IMR-90 (cell line): ENCODE data around the gene ASIC2. TPM values are rescaled to one million over a fixed set of nuclear protein-coding genes. Genes with fewer than 3 reads are reported as not detected.
A peak's percentile ranks its signal among the peaks of the same experiment; 100 is the strongest.

Experiments
- ATAC-seq: fragments of 200-7000 bp; cut with Tn5 transposase; 2 replicates; pipeline ENCODE4 v1.9.1; 2020; ENCODE audit warnings: low read depth, mild to moderate bottlenecking, moderate library complexity
- BruUV-seq: library from RNA; stranded (reverse); fragments of 400-500 nt; replicated peaks from 2 replicates; lab custom pipeline; 2021; lab: Mats Ljungman, UMichigan
- CTCF ChIA-PET: fragments of 300-600 bp; formaldehyde crosslinking; extraction: SDS; loops from one replicate; lab custom pipeline; 2021; ENCODE audit warnings: antibody characterized with exemption; lab: Yijun Ruan, JAX
- POLR2A ChIA-PET: fragments of 300-600 bp; sonication (Branson Sonifier 250); formaldehyde crosslinking; loops from one replicate; lab custom pipeline; 2022; ENCODE audit warnings: antibody characterized with exemption; ENCODE audit not compliant: unreplicated experiment; lab: Charles Lee
- DNase-seq: peaks from one replicate; pipeline ENCODE4 v3.0.0; 2013
- H2AFZ ChIP-seq: replicated peaks from 2 replicates; pipeline ENCODE3; 2013; ENCODE audit warnings: low read length, mild to moderate bottlenecking; ENCODE audit not compliant: poor library complexity
- H2AK5ac ChIP-seq: 2 replicates; pipeline ENCODE4 v1.6.1; 2013; ENCODE audit warnings: low read depth, low read length, inconsistent platforms
- H2AK9ac ChIP-seq: replicated peaks from 2 replicates; pipeline ENCODE3; 2013; ENCODE audit warnings: mild to moderate bottlenecking, low read depth, low read length, moderate library complexity; ENCODE audit not compliant: poor library complexity
- H2BK120ac ChIP-seq: 2 replicates; pipeline ENCODE4 v1.6.1; 2013; ENCODE audit warnings: low read depth, low read length, inconsistent platforms
- H2BK15ac ChIP-seq: 3 replicates; pipeline ENCODE4 v1.6.1; 2013; ENCODE audit warnings: low read depth, low read length, inconsistent platforms
- H2BK20ac ChIP-seq: 2 replicates; pipeline ENCODE4 v1.6.1; 2013; ENCODE audit warnings: low read depth, mild to moderate bottlenecking, inconsistent platforms, low read length, moderate library complexity
- H2BK5ac ChIP-seq: 2 replicates; pipeline ENCODE4 v1.6.1; 2013; ENCODE audit warnings: mild to moderate bottlenecking, low read depth, low read length, inconsistent platforms; ENCODE audit not compliant: poor library complexity, severe bottlenecking
- H3K14ac ChIP-seq: replicated peaks from 2 replicates; pipeline ENCODE4 v1.6.1; 2013; ENCODE audit warnings: low read depth, low read length, inconsistent platforms
- H3K18ac ChIP-seq: 2 replicates; pipeline ENCODE4 v1.6.1; 2013; ENCODE audit warnings: low read depth, low read length, control low read depth
- H3K23ac ChIP-seq: 2 replicates; pipeline ENCODE4 v1.6.1; 2013; ENCODE audit warnings: low read depth, low read length, inconsistent platforms
- H3K27ac ChIP-seq: 2 replicates; pipeline ENCODE4 v1.5.1; 2013; ENCODE audit warnings: mild to moderate bottlenecking, control low read depth, low read length; ENCODE audit not compliant: insufficient read depth
- H3K27me3 ChIP-seq: 2 replicates; pipeline ENCODE4 v1.6.1; 2013; ENCODE audit warnings: low read length; ENCODE audit not compliant: control insufficient read depth, insufficient read depth
- H3K36me3 ChIP-seq: 2 replicates; pipeline ENCODE4 v1.6.1; 2013; ENCODE audit warnings: low read length, mixed read lengths; ENCODE audit not compliant: control insufficient read depth, insufficient read depth
- H3K4ac ChIP-seq: 2 replicates; pipeline ENCODE4 v1.6.1; 2013; ENCODE audit warnings: low read depth, low read length, inconsistent platforms
- H3K4me1 ChIP-seq: 2 replicates; pipeline ENCODE4 v1.6.1; 2013; ENCODE audit warnings: low read length, mixed read lengths; ENCODE audit not compliant: control insufficient read depth, insufficient read depth
- H3K4me2 ChIP-seq: 2 replicates; pipeline ENCODE4 v1.6.1; 2013; ENCODE audit warnings: low read depth, mild to moderate bottlenecking, control low read depth, low read length, moderate library complexity
- H3K4me3 ChIP-seq: 2 replicates; pipeline ENCODE4 v1.5.1; 2013; ENCODE audit warnings: low read depth, mild to moderate bottlenecking, control low read depth, low read length, moderate library complexity; ENCODE audit not compliant: insufficient read depth
- H3K56ac ChIP-seq: 2 replicates; pipeline ENCODE4 v1.6.1; 2013; ENCODE audit warnings: low read length, inconsistent platforms; ENCODE audit not compliant: insufficient read depth; ENCODE audit errors: extremely low read depth
- H3K79me1 ChIP-seq, 2 experiments: 2 replicates each; pipeline ENCODE4 v1.6.1; 2013; ENCODE audit warnings: low read length in 2 of 2, inconsistent platforms in 1 of 2, low read depth in 1 of 2
- H3K9ac ChIP-seq: 2 replicates; pipeline ENCODE4 v1.6.1; 2013; ENCODE audit warnings: low read depth, low read length, control low read depth
- H3K9me1 ChIP-seq: 2 replicates; pipeline ENCODE4 v1.6.1; 2013; ENCODE audit warnings: low read length, inconsistent platforms; ENCODE audit not compliant: insufficient read depth
- H3K9me3 ChIP-seq: 2 replicates; pipeline ENCODE4 v1.6.1; 2013; ENCODE audit warnings: low read length; ENCODE audit not compliant: control insufficient read depth, insufficient read depth
- H4K20me1 ChIP-seq: 2 replicates; pipeline ENCODE4 v1.6.1; 2013; ENCODE audit warnings: low read length, inconsistent platforms; ENCODE audit not compliant: insufficient read depth
- H4K5ac ChIP-seq: 2 replicates; pipeline ENCODE4 v1.6.1; 2013; ENCODE audit warnings: mild to moderate bottlenecking, low read depth, low read length, control low read depth
- H4K8ac ChIP-seq, 2 experiments: 2 replicates each; pipeline ENCODE4 v1.6.1; 2013; ENCODE audit warnings: low read depth in 2 of 2, low read length in 2 of 2, control low read depth in 1 of 2, inconsistent platforms in 1 of 2
- H4K91ac ChIP-seq: 2 replicates; pipeline ENCODE4 v1.6.1; 2013; ENCODE audit warnings: low read depth, low read length, inconsistent platforms; ENCODE audit not compliant: insufficient read depth
- BHLHE40 ChIP-seq: fragments of 150-350 bp; IDR thresholded peaks from 2 replicates; pipeline ENCODE4 v1.6.1; 2016; ENCODE audit warnings: mild to moderate bottlenecking, low read depth, low read length
- CEBPB ChIP-seq: IDR thresholded peaks from 2 replicates; pipeline ENCODE4 v1.6.1; 2012; ENCODE audit warnings: low read depth, low read length, improper control_type of control experiment
- CHD1 ChIP-seq: IDR thresholded peaks from 2 replicates; pipeline ENCODE4 v1.6.1; 2012; ENCODE audit warnings: low read depth, low read length, improper control_type of control experiment
- FOS ChIP-seq: fragments of 150-350 bp; IDR thresholded peaks from 2 replicates; pipeline ENCODE4 v1.6.1; 2016; ENCODE audit warnings: low read depth, low read length
- MAFK ChIP-seq: IDR thresholded peaks from 2 replicates; pipeline ENCODE4 v1.6.1; 2012; ENCODE audit warnings: low read depth, low read length, improper control_type of control experiment
- MAZ ChIP-seq: IDR thresholded peaks from 2 replicates; pipeline ENCODE4 v1.6.1; 2012; ENCODE audit warnings: low read depth, mild to moderate bottlenecking, low read length, improper control_type of control experiment, moderate library complexity, borderline replicate concordance
- MXI1 ChIP-seq: IDR thresholded peaks from 2 replicates; pipeline ENCODE4 v1.6.1; 2012; ENCODE audit warnings: low read depth, mild to moderate bottlenecking, low read length, moderate library complexity, borderline replicate concordance
- NFE2L2 ChIP-seq: fragments of 150-350 bp; IDR thresholded peaks from 2 replicates; pipeline ENCODE4 v1.6.1; 2016; ENCODE audit warnings: low read depth, mild to moderate bottlenecking, low read length
- POLR2A ChIP-seq: IDR thresholded peaks from 2 replicates; pipeline ENCODE4 v1.6.1; 2012; ENCODE audit warnings: mild to moderate bottlenecking, low read depth, low read length
- RAD21 ChIP-seq: IDR thresholded peaks from 2 replicates; pipeline ENCODE4 v1.6.1; 2012; ENCODE audit warnings: low read length, improper control_type of control experiment
- RCOR1 ChIP-seq: IDR thresholded peaks from 2 replicates; pipeline ENCODE4 v1.6.1; 2012; ENCODE audit warnings: mild to moderate bottlenecking, low read length, improper control_type of control experiment; ENCODE audit not compliant: insufficient replicate concordance
- RFX5 ChIP-seq: IDR thresholded peaks from 2 replicates; pipeline ENCODE4 v1.8.0; 2012; ENCODE audit warnings: low read depth, mild to moderate bottlenecking, low read length, moderate library complexity
- SMC3 ChIP-seq: fragments of 150-350 bp; IDR thresholded peaks from 2 replicates; pipeline ENCODE4 v1.6.1; 2016; ENCODE audit warnings: low read depth, mild to moderate bottlenecking, antibody characterized with exemption, low read length, moderate library complexity
- WGBS, 2 experiments: methylation state at CpG; one replicate each; pipeline versions ENCODE4 v1.1.5 to v1.1.7; 2013; ENCODE audit warnings: missing lambda C conversion rate in 2 of 2; ENCODE audit not compliant: insufficient read length in 1 of 2; ENCODE audit errors: extremely low coverage in 2 of 2; 5-methylcytosine and 5-hydroxymethylcytosine counted together
- dilution Hi-C: fragments of 300-500 bp; cut with HindIII; formaldehyde crosslinking; loops from one replicate; pipeline ENCODE4 v1.14.3; 2018; ENCODE audit warnings: low sequenced_read_pairs; ENCODE audit not compliant: unreplicated experiment
- in situ Hi-C: fragments of 300-500 bp; cut with MboI; formaldehyde crosslinking; loops from 3 replicates; pipeline ENCODE4 v1.14.3; 2019; ENCODE audit warnings: low sequenced_read_pairs, inconsistent platforms, mixed read lengths
- intact Hi-C: fragments of 100-400 bp; cut with micrococcal nuclease; formaldehyde crosslinking; loops from 2 replicates; pipeline ENCODE4 v1.10.0; 2022
- polyA plus RNA-seq, 3 experiments: library from polyadenylated mRNA; depleted of rRNA; stranded (reverse); fragments of >200 nt; gene quantifications; 2 replicates each; pipeline ENCODE4 v1.2.3, GENCODE V29; 2012; ENCODE audit warnings: low replicate concordance in 1 of 3
- total RNA-seq: library from RNA; depleted of rRNA; stranded (reverse); fragments of >200 nt; gene quantifications from 2 replicates; pipeline ENCODE4 v1.2.3, GENCODE V29; 2012
- TF ChIP-seq, protein P1 (sequence below): fragments of 150-350 bp; IDR thresholded peaks from 2 replicates; pipeline ENCODE4 v1.6.1; 2017; ENCODE audit warnings: mild to moderate bottlenecking, antibody characterized with exemption, low read length, low read depth
- TF ChIP-seq, protein P2 (sequence below): fragments of 150-350 bp; IDR thresholded peaks from 2 replicates; pipeline ENCODE4 v1.6.1; 2016; ENCODE audit warnings: low read depth, mild to moderate bottlenecking, low read length, moderate library complexity, borderline replicate concordance
- TF ChIP-seq, protein P3 (sequence below): conservative IDR thresholded peaks from 2 replicates; pipeline ENCODE4 v1.5.1; 2012; ENCODE audit warnings: mild to moderate bottlenecking, low read depth, low read length, improper control_type of control experiment

Gene ASIC2
- total and polyA plus RNA-seq, 2 of the 4 experiments (the other 2 are of a cell fraction): under 0.01 to 0.15 TPM

DNA sequence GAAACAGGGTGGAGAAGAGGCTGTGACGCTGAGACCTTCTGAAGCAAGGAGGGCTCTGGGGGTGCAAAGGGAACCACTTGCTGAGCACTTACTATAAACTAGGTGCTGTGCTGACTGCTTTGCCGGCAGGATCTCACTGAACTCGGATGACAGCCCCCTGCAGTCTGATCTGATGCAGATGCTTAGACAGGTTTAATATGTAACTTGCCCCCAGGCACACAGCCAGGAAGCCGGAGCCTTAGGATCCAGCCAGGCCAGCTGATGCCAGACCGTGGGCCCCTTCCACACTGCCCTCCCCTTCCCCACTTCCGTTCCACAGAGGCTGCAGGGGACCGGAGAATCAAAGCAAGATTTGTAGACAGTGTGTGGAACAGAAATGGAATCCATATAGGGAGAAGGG lies 278.3 kb downstream of the ASIC2 start:
- Histone ChIP-seq H2AK5ac (peak overlapping the region; percentile 86; the same call in 1 of the 2 replicates), H4K91ac (peak overlapping the region; percentile 88; the same call in 1 of the 2 replicates), H3K9me3 (no peaks in the 10 kb centered on the region), H4K5ac (no peak overlapping the region; the same call in 1 of the 2 replicates), H3K18ac (no peak overlapping the region; the same call in 1 of the 2 replicates), H3K27ac (peak overlapping the region; percentile 5; the same call in 1 of the 2 replicates), H3K14ac (no peak overlapping the region), H4K20me1 (no peaks in the 10 kb centered on the region), H2BK20ac (peak overlapping the region; percentile 48; the same call in 1 of the 2 replicates), H2BK5ac (no peak overlapping the region), H3K79me1 (no peaks in the 10 kb centered on the region), H2BK120ac (peak overlapping the region; percentile 90), H3K56ac (no peak overlapping the region), H2BK15ac (peak overlapping the region; percentile 0; the same call in 2 of the 3 replicates), H2AFZ (peak overlapping the region; percentile 12), H3K27me3 (0 out of 2 replicates have a peak, but pooled peaks cover 2% of the 10 kb centered on the region), H4K8ac (peak overlapping the region in 1 of 2 experiments; percentile 35; a peak in 1 of 4 replicates), H3K9me1 (peaks cover 15% of the 10 kb centered on the region), H3K4me1 (peaks cover 27% of the 10 kb centered on the region), H3K4me3 (no peak overlapping the region), H3K9ac (no peak overlapping the region), H3K36me3 (no peaks in the 10 kb centered on the region), H2AK9ac (no peak overlapping the region), H3K4me2 (no peak overlapping the region), H3K4ac (peak overlapping the region; percentile 71), H3K23ac (no peak overlapping the region)
- ChIA-PET CTCF (interaction anchor here (1.1 kb wide), 1 partner anchor 17 kb away, joined by 4 read pairs; no protein-coding TSS in a partner anchor), POLR2A (no interaction called here)
- dilution Hi-C loops: no loop called here
- peak; percentile 14 for DNase-seq
- no CpG with 5 or more reads among the region's 7 CpGs for WGBS, 2 experiments
- no peak for TF ChIP-seq BHLHE40
- no peak for TF ChIP-seq MAZ
- TF ChIP-seq, protein P1, sequence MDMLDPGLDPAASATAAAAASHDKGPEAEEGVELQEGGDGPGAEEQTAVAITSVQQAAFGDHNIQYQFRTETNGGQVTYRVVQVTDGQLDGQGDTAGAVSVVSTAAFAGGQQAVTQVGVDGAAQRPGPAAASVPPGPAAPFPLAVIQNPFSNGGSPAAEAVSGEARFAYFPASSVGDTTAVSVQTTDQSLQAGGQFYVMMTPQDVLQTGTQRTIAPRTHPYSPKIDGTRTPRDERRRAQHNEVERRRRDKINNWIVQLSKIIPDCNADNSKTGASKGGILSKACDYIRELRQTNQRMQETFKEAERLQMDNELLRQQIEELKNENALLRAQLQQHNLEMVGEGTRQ: no peak
- TF ChIP-seq RCOR1: no peak
- TF ChIP-seq MXI1: no peak
- no peak for TF ChIP-seq RAD21
- TF ChIP-seq RFX5: no peak
- TF ChIP-seq, protein P2, sequence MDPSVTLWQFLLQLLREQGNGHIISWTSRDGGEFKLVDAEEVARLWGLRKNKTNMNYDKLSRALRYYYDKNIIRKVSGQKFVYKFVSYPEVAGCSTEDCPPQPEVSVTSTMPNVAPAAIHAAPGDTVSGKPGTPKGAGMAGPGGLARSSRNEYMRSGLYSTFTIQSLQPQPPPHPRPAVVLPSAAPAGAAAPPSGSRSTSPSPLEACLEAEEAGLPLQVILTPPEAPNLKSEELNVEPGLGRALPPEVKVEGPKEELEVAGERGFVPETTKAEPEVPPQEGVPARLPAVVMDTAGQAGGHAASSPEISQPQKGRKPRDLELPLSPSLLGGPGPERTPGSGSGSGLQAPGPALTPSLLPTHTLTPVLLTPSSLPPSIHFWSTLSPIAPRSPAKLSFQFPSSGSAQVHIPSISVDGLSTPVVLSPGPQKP: no peak
- TF ChIP-seq POLR2A: no peak
- TF ChIP-seq NFE2L2: no peak
- no peak for TF ChIP-seq SMC3
- no peak for TF ChIP-seq FOS
- no peak for TF ChIP-seq CHD1
- TF ChIP-seq, protein P3, sequence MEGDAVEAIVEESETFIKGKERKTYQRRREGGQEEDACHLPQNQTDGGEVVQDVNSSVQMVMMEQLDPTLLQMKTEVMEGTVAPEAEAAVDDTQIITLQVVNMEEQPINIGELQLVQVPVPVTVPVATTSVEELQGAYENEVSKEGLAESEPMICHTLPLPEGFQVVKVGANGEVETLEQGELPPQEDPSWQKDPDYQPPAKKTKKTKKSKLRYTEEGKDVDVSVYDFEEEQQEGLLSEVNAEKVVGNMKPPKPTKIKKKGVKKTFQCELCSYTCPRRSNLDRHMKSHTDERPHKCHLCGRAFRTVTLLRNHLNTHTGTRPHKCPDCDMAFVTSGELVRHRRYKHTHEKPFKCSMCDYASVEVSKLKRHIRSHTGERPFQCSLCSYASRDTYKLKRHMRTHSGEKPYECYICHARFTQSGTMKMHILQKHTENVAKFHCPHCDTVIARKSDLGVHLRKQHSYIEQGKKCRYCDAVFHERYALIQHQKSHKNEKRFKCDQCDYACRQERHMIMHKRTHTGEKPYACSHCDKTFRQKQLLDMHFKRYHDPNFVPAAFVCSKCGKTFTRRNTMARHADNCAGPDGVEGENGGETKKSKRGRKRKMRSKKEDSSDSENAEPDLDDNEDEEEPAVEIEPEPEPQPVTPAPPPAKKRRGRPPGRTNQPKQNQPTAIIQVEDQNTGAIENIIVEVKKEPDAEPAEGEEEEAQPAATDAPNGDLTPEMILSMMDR: no peak
- no peak for TF ChIP-seq MAFK
- no peak for TF ChIP-seq CEBPB
- no TSS peak for BruUV-seq
- intact Hi-C loops: no loop called here
- no peak for ATAC-seq
- in situ Hi-C loops: no loop called here
